Fibroblast of upper back skin (primary cell): ENCODE measurements around the gene AKR1B1.
"Not testable (repeated sequence)": the region's sequence is repeated elsewhere in the genome, so short reads cannot be mapped to it uniquely, and the experiment has no call there.

Experiments used
- DNase-seq: peaks from one replicate; pipeline ENCODE4 v3.0.0-alpha.2; 2013

The AKR1B1 gene

DNA sequence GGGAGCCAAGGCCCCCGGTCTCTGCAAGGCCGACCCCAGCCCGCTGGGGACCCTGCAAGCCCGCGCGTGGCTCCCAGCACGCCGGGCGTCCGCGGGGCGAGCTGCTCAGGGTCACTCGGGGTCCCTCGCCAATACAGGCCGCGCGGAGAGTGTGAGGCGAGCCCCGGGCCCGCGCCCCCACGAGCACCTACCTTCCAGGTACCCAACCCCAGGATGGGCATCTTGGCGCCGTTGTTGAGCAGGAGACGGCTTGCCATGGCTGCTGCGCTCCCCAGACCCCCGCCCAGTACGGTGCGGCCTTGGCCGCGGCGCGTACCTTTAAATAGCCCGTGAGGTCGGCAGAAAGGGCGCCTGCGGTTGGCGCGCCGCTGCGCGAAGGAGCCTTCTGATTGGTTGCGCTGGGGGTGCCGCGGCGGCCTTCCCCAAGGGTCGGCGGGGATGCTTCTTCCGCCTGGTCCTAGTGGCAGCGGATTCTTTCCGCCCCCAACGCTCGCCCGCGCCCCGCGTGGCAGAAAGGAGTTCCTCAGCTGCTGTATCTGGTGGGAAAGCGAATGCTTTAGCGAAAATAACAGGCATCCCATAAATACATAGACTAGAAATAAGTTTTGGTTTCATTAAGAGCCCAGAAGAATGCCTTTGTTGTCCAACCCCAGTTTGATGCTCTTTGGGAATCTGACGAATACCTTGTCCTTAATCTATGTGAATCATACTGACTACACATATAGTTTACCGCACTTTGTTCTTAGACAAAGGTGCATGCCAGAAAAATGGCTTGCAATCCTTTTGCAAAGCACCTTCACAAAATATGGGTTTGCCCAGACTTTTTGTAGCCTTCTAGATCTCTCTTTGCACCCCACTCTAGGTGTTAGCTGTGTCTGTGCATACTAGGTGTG is at the start of gene AKR1B1:
Gene AKR1B1, minus strand, starts transcription at position 295 of the 893 bp plus-strand sequence. Its CDS starts 38 bp downstream, at position 257.
- peak; percentile 92 for DNase-seq

DNA sequence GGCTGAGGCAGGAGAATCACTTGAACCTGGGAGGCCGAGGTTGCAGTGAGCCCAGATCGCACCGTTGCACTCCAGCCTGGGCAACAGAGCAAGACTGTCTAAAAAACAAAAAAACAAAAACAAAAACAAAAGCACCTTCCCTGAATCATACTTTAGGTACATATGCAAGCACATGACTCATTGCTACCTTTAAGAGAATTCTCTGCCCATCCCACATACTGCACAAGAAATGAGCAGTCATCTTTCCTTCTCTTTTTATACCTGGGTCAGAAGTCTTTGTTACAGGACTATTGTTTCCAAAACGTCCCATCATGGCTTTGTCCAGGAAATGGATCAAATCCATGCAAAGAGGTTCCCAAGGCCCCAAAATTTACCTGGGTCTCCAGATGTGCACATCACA is 47.0 kb upstream of the AKR1B1 start:
- no peak for DNase-seq

DNA sequence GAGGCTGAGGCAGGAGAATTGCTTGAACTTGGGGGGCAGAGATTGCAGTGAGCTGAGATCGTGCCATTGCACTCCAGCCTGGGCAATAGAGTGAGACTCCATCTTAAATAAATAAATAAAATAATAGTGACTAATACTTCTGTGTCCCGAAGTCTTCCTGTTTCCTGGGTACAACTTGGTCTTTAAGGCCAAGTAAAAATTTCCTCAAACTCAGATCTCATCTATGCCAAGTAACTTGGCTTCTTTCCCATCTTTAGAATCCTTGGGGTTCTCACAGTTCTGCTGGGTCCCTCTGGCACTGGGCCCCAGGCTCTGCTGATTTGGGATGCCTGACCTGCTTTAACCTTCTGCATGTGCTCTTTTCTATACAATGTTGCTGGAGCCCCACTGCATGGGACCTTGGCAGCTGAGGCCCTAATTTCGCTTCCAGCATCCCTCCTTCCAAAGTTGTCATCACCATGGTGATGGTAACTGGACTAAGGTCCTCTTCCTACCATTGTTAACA is 45.8 kb upstream of the AKR1B1 start:
- no peak for DNase-seq

DNA sequence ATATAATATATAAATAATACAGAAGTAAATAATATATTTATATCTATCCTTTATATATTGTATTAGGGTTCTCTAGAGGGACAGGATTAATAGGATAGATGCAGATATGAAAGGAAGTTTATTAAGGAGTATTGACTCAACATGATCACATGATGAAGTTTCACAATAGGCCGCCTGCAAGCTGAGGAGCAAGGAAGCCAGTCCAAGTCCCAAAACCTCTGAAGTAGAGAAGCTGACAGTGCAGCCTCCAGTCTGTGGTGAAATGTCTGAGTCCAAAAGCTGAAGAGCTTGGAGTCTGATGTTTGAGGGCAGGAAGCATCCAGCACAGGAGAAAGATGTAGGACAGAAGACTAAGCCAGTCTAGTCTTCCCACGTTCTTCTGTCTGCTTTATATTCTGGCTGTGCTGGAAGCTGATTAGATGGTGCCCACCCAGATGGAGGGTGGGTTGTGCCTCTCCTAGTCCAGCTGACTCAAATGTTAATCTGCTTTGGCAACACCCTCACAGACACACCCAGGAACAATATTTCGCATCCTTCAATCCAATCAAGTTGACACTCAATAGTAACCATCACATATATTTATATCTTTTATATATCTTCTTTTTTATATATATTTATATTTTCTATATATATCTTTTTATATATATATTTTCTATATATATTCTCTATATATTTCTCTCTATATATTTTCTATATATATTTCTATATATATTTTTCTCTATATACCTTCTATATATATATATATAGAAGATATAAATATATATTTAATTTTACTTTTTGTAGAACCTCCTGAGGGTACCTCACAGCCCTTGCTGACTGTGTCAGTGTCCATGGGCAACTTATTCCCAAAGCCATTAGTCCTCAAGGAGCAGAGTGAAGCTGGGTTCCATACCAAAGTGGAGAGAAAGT is 43.8 kb upstream of the AKR1B1 start:
- DNase-seq, result peak; percentile 31

DNA sequence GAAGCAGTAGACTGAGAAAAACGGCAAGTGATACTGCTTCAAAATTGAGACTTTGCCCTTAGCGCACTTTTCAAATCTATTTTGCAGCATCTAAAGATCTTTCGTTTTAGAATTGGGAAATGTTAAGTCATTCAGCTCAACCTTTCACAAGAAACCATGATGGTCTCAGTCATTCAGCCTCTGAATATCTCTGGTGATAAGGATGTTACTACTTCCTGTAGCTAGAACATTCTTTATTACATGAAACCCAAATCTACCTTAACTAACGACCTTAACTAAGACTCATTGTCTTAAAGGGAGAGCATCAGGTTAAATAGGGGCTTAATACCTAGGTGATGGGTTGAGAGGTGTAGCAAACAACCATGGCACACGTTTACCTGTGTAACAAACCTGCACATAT is 42.1 kb upstream of the AKR1B1 start:
- no peak for DNase-seq

DNA sequence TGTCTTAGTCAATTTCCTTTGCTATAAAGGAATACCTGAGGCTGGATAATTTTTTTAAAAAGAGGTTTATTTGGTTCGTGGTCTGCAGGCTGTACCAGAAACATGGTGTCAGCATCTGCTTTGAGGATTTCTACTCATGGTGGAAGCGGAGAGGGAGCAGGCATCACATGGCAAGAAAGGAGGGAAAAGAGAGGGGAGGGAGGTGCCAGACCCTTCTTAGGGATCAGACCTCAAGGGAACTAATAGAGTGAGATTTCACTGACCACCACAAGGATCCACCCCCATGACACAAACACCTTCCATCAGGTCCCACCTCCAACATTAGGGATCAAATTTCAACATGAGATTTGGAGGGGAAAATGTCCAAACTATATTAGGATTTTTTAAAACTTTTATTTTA is 41.5 kb upstream of the AKR1B1 start:
- no peak for DNase-seq

DNA sequence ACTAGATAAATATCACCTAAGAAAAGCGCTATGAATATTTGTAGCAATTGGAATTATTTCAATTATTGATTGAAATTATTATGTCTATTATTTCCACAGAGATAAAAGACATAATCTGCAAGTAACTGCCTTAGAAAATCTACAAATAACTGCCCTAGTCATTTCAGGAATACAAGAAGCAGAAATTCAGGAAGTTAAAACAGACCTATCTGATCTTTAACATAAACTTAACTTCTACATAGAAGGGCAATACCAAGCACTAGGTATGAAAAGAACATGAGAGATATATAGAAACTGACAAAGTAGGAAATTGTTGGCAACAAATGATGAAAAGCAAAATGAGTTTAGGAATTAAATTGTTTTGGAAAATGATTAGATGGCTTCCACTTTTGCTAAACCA is 36.6 kb upstream of the AKR1B1 start:
- no peak for DNase-seq

DNA sequence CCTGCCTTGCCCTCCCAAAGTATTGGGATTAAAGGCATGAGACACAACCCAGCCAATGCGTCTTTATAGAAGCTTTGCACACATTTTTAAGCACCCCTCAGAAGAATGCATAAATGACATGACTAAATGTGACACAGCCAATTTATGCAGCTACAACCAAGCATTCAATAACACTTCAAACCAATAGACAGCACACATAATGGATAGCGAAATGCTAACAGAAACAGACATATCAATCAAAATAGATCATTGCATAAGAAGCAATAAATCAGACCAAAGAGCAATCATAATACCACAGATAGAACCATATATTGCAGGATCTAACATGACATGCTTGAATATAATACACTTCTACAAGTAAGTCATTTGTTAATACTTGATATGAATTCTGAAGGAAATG is 34.2 kb upstream of the AKR1B1 start:
- no peak for DNase-seq

DNA sequence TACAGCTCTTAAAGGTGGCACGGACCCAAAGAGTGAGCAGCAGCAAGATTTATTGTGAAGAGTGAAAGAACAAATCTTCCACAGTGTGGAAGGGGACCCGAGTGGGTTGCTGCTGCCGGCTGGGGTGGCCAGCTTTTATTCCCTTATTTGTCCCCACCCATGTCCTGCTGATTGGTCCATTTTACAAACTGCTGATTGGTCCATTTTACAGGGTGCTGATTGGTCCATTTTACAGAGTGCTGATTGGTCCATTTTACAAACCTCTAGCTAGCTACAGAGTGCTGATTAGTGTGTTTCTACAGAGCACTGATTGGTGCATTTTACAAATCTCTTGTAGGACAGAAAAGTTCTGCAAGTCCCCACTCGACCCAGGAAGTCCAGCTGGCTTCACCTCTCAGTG is 28.8 kb upstream of the AKR1B1 start:
- DNase-seq, result not testable (repeated sequence)

DNA sequence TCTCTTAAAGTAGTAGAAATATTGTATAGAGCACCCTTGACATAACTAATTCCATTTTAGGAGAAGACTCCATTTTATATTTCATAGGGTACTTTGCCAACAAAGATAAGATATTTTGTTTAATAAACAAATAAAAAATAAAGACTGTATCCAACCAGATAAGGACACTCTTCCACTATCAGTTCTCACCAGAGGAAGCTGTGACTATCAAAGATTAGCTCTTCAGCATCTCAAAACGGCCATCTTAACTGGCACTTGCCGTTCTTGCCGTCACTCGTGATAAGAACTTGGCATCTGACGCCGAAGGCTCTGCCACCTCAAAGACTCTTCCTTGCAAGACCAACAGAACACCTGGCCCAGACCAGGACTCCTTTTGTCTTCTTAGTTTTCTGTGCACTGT is 26.3 kb upstream of the AKR1B1 start:
- no peak for DNase-seq

DNA sequence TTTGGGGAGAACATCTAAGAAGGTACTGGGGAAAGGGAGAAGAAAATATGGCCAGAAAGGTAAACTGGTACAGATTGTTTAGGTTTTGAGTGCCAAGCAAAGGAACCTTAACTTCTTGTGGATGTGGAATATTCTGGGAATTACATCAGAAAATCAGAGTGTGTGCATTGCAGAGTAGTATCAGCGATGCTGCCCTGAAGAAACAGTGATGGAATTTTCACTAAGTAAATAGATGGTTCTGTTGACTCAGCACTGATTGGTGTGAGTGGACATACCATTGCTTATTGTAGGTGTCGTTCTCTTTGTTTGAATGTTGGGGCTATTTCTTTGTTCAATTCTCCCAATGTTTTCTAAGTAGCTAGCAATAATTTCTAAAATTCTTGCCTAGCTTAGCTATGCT is 24.4 kb upstream of the AKR1B1 start:
- no peak for DNase-seq

DNA sequence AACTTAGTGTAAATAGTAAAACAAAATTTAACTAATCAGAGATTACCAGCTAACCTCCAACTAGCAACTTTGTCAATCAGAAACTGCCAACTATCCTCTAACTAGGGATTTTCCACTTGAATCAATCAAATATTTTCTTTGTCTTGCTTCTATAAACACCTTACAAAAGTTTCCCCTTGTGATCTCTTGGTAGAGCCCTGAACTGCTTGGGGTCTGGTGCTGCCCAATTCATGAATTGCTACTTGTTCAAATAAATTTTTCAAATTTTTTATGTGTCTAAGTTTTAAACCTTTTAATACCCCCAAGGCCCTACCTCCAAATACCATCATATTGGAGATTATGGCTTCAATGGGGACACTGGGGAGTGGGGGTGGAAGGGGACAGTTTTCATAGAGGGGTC is 24.0 kb upstream of the AKR1B1 start:
- DNase-seq, result no peak

DNA sequence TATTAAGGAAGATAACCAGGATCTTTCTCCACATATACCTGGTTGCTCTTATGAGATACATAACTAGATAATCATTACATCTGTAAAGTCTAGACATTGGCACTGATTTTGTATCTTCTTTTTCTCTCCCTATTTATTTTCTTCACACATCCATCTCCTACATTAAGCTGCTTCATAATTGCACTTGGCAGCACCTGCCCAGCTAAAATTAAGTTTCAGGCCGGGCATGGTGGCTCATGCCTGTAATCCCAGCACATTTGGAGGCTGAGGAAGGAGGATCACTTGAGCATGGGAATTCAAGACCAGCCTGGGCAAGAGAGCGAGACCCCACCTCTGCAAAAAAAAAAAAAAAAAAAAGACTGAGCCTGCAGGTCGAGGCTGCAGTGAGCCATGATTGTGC is 22.3 kb upstream of the AKR1B1 start:
- no peak for DNase-seq

DNA sequence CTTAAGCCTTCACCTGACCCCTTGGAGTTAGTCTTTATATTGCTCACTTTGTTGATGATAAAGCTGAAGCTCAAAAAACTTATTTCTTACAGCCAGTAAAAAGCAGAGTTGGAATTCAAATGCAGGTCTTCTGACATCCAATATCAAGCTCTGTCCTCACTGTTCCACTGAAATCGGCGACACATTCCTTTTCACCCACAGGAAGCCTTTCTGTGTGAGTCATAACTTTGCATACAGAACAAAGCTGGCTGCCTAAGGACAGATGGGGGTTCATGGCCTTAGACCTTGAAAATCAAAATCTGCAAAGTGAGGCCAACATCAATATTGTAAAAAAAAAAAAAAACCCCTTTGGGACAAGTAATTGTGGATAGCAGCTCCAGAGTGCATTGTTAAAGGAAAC is 21.8 kb upstream of the AKR1B1 start:
- DNase-seq, result peak; percentile 66

DNA sequence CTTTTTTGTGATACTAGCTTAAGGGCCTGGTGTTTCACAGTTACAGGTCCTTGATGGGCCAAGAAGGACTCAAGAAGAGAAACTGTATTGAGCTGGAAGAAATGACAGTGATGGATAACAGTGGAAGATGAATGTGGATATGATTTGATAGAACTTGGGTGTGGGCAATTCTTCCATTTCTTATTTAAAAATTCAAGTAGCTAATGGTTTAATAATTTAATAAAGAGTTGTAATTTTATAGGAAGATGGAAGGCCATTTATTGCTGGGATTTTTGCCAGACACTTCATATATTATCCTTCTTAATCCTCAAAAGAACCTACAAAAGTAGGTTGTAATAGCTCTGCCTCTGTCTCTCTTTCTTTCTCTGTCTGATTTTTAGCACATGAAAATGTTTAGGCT is 21.3 kb upstream of the AKR1B1 start:
- DNase-seq, result no peak

DNA sequence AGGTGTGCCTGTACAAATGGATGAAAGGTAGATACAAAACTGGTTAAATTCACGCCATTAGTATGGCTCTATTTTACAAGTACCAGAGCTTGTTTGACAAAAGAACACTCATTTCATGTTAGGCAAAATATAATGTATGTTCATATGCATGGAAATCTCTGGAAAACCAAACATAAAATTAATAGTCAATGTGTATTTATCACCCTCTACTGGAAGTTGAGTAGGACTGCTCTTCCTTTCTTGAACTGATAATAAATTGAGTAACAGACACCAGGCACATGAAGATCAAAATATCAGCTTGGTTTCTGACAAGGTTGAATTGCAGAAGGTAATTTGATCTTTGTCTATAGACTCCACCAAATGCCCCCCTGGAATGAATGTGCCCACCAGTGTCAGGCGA is 19.8 kb upstream of the AKR1B1 start:
- DNase-seq, result no peak

DNA sequence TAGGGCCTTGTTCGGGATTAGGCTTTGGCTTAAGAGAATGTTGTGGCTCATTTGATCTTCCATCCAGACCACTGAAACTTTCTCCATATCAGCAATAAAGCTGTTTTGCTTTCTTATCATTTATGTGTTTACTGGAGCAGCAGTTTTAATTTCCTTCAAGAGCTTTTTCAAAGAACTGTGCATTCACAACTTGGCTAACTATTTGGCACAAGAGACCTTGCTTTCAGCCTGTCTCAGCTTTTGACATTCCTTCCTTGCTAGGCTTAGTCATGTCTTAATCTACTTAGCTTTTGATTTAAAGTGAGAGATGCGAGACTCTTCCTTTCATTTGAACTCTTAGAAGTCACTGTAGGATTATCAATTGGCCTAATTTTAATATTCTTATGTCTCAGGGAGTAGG is 19.1 kb upstream of the AKR1B1 start:
- DNase-seq, result no peak

DNA sequence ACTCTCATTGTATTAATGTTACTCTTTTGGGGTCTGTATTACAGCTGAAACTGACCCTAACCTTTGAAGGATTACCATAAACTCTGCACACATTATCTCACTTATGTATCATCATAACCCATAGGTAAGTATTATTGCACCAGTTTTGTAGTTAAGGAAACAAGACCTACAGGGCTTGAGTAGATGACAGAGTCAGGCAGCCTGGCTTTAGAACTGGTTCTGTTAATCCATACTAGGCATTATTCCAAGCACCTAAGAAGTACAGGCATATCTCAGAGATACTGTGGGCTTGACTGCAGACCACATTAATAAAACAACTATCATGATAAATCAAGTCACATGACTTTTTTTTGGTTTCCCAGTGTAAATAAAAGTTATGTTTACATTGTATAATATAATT is 17.1 kb upstream of the AKR1B1 start:
- no peak for DNase-seq

DNA sequence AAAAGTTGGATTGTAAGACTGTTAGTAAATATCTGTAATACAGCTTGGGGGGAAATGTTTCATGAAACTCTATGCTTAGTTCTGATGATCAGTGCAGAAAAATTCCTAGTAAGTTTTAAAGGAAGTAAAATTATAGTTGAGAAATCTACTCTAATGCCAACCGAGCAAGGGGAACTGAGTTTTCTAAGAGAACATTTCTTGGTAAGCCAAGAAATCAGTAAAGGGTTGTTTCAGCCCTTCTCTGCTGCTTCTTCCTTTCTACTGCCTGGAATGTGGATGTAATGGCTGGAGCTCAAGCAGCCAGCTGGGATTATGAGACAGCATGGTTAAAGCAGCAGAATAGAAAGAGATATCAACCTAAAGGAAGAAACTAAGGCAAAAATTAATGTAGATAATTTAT is 15.9 kb upstream of the AKR1B1 start:
- no peak for DNase-seq

DNA sequence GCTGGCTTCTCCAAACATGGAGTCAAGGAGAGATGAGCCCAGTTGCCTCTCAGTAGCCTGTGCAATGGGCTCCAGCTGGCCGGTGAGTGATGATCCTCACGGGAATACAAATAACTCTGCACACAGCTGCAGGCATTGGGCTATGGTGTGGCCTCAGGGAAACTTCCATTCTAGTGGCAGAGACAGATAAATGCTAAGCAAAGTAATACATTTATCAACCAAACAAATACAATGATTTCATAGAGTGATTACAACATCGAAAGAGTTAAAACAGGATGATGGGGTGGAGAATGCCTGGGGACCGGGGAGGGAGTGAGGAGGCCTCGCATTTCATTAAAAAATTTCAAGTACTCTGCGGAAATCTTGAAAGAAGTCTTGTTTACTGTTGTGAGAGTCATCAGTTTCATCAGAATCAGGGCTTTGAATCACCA is 15.0 kb upstream of the AKR1B1 start:
- DNase-seq, result peak; percentile 50

DNA sequence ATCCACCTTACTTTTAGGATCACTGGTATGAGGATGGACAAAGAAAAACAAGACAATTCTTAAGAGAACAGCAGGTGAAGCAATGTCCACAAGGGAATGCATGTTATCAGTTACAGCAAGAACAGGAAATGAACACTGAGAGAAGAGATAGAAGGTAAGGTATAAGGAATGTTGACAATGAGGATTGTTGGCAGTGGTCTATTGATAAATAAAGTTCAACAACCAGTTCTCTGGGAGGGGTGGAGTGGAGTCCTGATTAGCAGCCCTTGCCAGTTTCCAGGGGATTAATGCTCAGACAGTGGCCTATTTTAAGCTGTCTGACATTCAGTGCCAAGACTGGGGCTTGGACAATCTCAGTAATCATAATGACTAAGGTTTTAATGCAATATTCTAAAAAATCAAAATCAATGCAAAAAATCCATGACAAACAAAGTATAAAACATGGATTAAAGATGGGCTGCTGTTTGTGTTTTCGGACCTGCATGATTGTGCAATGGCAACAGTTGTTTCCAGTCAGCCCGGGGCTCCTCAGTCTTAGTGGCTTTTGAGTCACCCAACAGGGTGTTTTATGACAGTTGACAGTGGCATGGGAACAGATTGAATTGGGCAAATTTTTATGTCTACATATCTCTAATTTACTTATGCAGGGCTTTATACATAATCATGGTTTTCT is 13.8 kb upstream of the AKR1B1 start:
- no peak for DNase-seq

DNA sequence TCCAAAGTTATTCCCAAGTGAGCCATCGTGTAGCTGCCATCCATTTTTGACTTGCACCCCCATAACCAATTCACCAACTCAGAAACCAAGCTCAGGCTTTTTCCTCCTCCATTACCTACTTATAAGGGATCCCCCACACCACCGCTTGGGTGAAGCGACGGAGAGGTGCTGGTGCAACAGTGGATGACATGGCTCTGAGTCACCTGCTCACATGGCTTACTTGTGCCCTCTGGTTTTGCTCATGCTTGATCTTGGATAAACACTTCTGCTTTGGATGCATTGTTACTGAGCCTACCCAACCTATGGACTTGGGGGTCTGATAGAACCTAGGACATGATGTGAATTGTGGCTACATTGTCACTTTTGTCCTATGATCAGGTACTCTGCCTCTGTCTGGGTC is 12.0 kb upstream of the AKR1B1 start:
- peak; percentile 35 for DNase-seq

DNA sequence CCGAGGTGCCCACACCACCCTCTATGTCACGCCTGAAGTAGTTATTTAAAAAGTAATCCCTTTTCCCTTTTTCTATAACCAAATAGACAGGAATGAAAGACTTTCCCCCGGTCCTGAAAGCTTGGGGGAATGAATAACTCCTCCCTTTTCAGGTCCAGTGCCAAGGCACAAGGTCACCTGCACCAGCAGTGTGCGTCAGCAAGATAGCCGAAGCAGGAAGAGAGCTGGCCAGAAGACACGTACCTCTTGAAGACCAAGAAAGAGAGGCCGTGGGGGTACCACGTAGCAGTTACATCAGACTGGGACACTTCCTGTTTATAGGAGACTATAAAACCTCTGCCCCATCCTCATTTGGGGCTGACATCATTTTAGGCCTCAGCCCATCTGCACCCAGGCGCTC is 10.7 kb upstream of the AKR1B1 start:
- DNase-seq, result no peak
